GM19351 (cell line): Measurements from ENCODE around the gene STPG4.

Experiments
- ATAC-seq: cut with Tn5 transposase; IDR thresholded peaks from one replicate; pipeline ENCODE4 v1.9.1; 2021; ENCODE audit warnings: mild to moderate bottlenecking, moderate library complexity; ENCODE audit not compliant: unreplicated experiment

The STPG4 gene

GRCh38 chr2:47073641-47074040, 81.5 kb downstream of the STPG4 start:
- no peak for ATAC-seq

DNA sequence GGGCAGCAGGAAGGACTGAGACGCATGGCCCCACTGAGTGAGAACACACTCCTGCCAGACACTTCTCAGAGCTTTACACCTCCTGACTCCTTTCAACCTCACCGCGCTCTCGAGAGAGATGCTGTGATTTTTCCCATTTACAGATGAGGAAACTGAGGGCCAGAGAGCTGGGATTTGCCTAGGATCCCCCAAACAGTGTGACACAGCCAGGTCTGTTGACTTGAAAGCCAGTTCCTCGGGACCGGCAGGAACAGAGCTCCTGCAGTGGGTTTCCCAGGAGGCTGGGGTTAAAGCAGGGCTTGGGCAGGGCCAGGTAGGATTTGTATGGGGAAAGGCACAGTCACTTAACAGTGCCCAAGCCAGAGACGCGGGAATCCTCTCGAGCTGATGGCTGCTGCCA, 81.9 kb downstream of the STPG4 start:
- ATAC-seq: no peak

GRCh38 chr2:47072728-47073191, 82.3 kb downstream of the STPG4 start:
- no peak for ATAC-seq

DNA sequence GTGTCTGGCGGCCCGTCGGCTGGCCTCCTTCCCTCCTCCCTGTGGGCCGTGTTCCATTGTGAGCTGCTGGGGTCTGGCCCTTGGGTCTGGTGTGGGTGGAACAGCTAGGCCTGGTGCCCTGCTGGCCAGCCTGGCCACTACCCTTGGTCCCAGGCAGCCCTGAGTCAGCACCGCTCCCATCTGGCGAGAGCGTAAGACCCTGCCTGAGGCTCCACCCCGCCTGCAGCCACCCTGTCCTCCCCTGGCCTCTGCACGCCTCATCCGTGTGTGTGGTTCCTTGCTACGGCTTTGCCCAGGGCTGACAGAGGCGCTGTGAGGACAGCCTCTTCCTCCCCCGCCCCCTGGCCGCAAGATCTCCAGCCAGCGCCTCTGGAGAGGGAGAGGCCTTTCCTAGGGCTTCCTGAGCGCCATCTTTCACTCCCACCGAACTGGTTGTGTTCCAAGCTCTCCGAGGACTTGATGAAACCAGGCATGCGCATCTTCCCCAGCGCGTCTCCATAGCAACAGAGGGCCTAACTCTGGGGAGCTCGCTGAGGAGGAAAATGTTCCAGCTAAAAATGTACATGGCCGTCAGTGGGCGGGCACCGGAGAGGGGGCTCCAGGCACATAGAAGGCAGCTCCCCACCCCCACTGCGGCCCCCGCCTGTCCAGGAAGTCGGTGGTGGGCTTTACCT, 83.0 kb downstream of the STPG4 start:
- no peak for ATAC-seq

DNA sequence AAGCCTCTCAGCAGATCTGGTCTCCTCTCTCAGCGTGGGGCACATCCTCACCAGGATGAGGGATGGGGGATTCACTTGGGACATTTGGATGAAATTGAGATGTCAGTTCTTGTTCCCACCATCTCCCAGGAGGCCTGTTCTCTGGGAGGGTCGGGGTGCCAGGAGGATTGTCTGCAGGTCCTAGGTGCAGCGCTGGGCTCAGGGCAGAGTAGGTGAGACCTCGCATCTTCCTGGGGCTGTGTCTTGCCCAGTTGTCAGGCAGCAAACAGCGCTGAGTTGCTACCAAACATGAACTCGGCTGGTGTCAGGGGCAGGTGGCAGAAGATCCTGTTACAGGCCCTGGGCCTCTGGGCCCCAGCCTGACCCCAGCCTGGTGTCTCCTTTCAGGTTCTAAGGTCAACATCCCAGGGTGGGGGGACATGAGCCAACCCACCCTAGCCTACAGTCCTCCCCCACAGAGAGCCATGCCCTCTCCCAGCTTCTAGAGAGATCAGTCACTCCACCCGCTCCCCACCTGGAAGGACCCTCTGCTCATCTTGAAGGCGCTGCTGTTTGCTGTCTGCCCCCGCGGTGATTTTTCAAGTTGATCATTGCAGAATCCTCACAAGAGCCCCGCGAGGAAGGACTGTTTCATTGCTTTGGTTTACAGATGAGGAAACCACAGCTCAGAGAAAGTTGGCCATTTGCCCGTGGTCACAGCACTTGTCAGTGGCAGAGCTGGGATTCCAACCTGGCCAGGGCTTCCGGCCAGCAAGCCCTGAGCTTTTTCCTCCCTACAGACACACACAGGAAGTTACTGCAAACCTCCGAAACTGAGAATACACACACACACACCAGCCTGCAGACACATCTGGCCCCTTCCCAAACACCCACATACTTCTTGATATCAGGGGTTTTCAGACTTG, 83.9 kb downstream of the STPG4 start:
- peak; percentile 83 for ATAC-seq

- no peak for ATAC-seq
Measured at GRCh38 chr2:47070155-47070919, 84.8 kb downstream of the STPG4 start.

GRCh38 chr2:47069628-47070154, 85.4 kb downstream of the STPG4 start:
- no peak for ATAC-seq

DNA sequence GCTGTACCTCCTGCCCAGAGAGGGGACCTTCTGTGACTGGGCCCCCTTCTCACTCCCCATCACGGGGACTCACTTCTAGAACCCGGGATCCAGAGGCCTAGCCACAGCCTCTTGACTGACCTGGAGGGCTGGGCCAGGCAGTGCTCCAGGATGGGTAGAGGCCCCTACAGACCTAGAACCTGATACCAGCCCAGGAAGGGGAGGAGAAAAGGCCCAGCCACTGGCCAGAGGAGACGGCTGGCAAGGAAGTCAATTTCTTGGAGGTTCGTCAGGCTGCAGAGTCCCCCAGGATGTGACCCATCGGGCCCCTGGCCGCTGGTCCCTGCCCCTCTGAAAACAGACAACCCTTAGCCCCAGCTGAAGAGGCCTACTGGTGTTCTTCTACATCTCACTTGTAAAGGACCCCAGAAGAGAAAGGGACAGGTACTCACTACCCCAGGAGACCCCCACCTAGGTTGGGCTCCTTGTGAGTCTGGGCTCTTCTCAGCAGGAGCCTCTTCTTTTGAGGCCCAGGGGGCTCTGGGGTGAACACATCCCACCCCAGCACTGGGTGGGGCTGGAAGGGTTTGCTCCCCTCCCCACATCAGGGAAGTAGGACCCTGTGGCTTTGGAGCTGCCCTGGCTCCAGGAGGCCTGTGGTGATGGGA, 86.0 kb downstream of the STPG4 start:
- ATAC-seq: no peak

GRCh38 chr2:47067788-47068407, 87.2 kb downstream of the STPG4 start:
- no peak for ATAC-seq

GRCh38 chr2:47065771-47066380, 89.2 kb downstream of the STPG4 start:
- no peak for ATAC-seq

- no peak for ATAC-seq
Measured at GRCh38 chr2:47065343-47065742, 89.8 kb downstream of the STPG4 start.

- no peak for ATAC-seq
Measured at GRCh38 chr2:47064106-47064505, 91.0 kb downstream of the STPG4 start.

DNA sequence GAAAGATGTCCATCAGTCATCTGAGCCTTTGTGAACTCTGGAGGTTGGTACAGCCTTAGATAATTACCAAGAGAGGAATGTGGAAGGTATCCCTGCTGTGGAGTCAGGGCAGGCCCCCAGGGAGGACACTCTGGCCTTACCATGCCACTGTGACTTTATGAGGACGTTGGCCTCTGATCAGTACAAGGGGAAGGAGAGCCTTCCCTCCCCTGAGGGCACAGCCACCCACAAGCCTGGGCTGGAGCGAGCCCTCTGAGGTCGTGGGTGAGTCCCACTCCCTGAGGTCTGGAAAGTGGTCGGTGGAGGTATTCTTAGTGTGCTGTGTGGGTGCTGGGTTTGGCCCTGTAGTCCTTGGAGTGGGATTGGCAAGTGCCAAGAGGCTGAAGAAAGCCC, 91.6 kb downstream of the STPG4 start:
- no peak for ATAC-seq

DNA sequence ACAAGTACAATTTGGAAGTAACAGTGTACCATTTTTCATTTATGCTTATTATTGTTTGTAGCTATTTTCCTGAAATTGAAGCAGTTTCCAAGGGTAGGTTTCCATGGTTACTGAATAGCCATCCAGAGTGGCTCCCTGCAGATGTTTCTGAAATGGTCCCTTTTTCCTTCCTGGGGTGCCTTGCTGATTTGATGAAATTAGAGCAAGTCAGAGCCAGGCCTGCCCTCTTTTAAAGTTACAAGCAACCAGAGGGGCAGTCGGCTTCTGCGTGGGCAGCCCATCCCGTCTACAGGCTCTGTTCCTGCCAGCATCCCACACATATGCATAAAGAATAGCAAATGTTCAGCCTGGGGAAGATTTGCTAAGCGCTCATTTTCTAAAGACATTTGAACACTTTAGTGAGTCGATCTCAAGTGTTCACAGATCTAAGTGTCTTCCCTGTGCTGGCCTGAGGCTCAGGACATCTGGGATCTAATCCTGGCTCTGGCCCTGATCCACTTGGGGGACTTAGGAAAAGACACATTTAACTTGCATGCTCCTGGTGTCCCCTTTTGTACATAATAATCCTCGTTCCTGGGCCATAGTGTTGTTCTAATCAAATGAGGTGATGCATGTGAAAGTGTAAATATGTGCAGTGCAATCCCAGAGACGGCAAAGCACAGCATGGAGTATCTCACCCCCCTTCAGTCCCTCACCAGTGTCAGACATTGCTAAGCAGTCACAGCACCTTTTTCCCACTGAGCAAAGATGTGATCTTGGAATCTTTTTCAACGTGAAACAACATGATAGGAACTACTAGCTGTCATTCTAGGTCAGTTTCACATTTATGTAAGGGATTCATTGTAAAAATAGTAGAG, 92.2 kb downstream of the STPG4 start:
- no peak for ATAC-seq

- ATAC-seq: no peak
Measured at GRCh38 chr2:47061944-47062678, 93.0 kb downstream of the STPG4 start.

DNA sequence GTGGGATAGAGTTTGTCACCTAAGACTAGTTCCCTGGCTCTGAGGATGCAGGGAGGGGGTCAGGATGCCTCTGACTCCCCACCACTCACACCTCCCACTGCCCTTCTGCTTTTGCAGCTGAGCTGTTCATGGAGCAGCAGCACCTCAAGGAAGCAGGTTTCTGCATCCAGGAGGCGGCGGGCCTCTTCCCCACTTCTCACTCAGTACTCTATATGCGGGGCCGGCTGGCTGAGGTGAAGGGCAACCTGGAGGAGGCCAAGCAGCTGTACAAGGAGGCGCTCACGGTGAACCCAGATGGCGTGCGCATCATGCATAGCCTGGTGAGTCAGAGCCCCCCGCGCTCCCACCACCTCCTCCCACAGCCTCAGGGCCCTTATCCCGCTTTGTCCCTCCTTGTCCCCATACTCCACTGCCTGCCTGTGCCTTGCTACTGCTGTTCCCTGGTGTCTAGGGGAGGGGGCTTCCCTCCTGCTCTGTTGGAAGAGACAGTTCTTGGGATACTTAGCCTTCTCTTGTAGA, 94.4 kb downstream of the STPG4 start:
- no peak for ATAC-seq

DNA sequence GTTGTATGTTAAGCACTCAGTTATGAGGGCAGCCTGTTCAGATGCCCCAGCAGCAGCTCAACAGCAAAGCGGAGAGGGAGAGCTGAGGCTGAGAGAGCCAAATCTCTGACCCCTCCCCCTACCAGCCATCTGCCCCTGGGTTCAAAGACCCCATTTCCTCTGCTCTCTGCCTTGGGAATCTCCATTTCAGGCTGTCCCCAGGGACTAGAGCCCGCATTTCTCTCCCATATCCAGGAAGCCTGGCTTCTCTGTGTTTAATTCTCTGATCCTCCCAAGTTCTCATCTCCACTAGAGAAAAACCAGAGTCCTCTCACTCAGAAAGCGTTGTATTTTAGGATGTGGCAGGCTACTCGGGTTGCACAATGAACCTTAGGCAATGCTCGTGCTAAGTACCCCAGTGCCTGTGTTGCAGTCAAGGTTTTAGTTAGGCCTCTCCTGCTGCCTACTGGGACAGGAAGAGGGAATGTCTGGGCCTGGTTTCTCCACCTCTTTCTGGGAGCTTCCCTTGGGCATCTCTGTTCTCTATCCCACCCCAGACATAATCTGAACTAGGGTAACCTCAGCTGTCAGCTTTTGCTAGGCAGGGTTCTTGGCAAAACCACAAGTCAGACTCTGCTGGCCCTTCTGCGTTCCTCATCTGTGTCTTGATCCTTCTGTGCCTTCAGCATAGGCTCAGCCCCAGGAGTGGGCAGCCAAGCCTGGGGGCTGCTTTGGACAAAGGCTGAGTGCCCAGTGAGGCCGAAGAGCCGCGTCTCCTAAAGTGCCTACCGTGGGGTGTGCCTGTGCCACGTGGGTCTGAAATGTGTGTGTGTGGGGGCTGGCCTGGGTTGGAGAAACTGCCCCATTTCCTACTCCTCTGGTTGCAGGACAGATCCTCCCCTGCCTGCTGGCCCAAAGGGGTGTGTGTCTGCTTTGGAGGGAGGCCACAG, 96.8 kb downstream of the STPG4 start:
- no peak for ATAC-seq
